Activated naive CD8-positive, alpha-beta T cell treated with anti-CD3 and anti-CD28 coated beads for 36 hours (primary cell): Measurements from ENCODE around the gene UBE2E2. TPM values are rescaled to one million over a fixed set of nuclear protein-coding genes. Genes with fewer than 3 reads are reported as not detected.
A peak's percentile ranks its signal among the peaks of the same experiment; 100 is the strongest.
"Not testable (repeated sequence)": the region's sequence is repeated elsewhere in the genome, so short reads cannot be mapped to it uniquely, and the experiment has no call there.

ENCODE experiments used
- DNase-seq: peaks from one replicate; pipeline ENCODE4 v3.0.0; 2021
- H3K27ac Mint-ChIP-seq: one replicate; pipeline ENCODE4 v1.8.0; 2022; ENCODE audit warnings: mild to moderate bottlenecking, moderate library complexity, mixed read lengths
- H3K27me3 Mint-ChIP-seq: one replicate; pipeline ENCODE4 v1.8.0; 2022; ENCODE audit warnings: mild to moderate bottlenecking, mixed read lengths
- H3K36me3 Mint-ChIP-seq: one replicate; pipeline ENCODE4 v1.8.0; 2021; ENCODE audit warnings: mild to moderate bottlenecking, mixed read lengths
- H3K4me1 Mint-ChIP-seq: one replicate; pipeline ENCODE4 v1.8.0; 2021; ENCODE audit warnings: mixed read lengths
- H3K4me3 Mint-ChIP-seq: one replicate; pipeline ENCODE4 v1.8.0; 2022; ENCODE audit warnings: mild to moderate bottlenecking, moderate library complexity, mixed read lengths
- H3K9me3 Mint-ChIP-seq: one replicate; pipeline ENCODE4 v1.8.0; 2022; ENCODE audit warnings: mixed read lengths
- total RNA-seq, 2 experiments: library from RNA; stranded (reverse); gene quantifications; one replicate each; pipeline ENCODE4 v1.2.3, GENCODE V29; 2021

The UBE2E2 gene
- total RNA-seq, 2 experiments from 2014 or later, result 13.2 to 18.1 TPM

DNA sequence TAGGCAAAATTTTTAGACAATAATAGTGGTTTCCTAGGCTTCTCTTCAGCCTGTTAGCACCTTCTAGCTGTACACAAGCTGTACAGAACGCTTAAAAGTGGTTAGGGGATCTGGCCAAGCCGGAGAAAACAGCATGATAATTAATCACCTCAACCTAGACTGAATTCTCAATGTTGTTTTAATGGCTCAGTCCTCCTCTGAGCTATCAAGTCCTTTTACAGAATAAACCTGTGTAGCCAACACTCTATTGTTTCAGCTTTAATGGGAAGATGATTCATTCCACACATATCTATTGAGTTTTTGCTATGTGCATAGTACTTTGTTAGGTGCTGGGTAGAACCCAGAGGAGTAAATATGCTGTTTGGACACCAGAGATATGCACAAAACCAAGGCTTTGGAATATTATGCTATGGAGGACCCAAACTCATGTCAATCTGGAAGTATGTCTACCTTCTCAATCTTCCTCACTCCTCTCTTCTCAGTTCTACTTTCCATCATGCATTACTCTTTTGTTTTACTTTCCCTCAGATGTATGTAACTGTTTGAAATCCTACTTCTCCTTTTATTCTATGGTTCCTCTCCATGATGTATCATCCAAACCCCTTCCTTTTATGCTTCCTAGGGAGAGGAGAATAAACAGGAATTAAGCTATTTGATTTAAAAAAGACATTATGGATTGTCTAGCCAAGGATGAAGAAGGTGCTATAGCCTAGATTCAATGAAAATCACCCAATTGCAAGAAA lies 27.6 kb upstream of the UBE2E2 start:
- H3K36me3 Mint-ChIP-seq, result peaks cover 3% of the 10 kb centered on the region
- H3K27ac Mint-ChIP-seq, result no peak overlapping the region

DNA sequence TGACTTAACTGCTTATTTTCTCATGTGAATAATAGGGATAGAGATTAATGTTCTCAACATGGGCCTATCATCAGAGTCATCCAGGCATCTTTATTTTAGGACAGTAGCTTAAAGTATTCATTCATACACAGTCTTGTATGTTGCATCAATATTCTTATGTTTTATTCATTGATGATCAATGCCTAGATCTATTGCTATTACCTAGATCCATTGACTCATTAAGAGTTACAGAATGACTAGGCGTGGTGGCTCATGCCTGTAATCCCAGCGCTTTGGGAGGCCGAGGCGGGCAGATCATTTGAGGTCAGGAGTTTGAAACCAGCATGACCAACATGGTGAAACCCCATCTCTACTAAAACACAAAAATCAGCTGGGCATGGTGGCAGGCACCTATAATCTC lies 26.3 kb upstream of the UBE2E2 start:
- not testable (repeated sequence) for H3K36me3 Mint-ChIP-seq, H3K27me3 Mint-ChIP-seq, H3K4me1 Mint-ChIP-seq, H3K27ac Mint-ChIP-seq, H3K9me3 Mint-ChIP-seq, H3K4me3 Mint-ChIP-seq, DNase-seq

More for the DNA sequence above, 27.6 kb upstream of the UBE2E2 start:
- no peak overlapping the region for H3K4me3 Mint-ChIP-seq
- peaks cover 4% of the 10 kb centered on the region for H3K27me3 Mint-ChIP-seq
- peaks cover 7% of the 10 kb centered on the region for H3K9me3 Mint-ChIP-seq
- H3K4me1 Mint-ChIP-seq, result no peaks in the 10 kb centered on the region
- DNase-seq, result no peak

DNA sequence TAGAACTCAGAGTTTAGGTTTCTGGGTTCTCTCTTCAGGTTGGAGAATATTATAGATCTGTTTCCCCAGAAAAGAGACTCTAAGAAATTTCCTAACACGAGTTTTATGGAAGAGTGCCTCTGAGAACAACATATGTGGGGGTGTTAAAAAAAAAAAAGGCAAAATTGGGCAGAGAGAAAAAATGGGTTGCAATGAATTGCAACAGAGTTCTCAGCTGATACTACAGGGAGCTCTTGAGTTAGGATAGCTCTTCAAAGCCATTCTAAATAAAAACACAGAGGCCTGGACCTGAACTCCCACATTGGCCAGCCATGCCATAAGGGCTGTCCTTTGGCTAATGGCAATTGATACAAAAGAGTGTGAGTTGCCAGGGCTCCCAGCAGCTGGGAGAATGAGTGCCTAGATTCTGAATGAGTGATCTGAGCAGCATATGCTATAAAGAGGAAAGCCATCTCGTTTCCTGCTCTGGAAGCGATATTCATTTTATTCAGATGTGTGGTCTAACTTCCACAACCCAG lies 20.1 kb upstream of the UBE2E2 start:
- H3K4me1 Mint-ChIP-seq, result no peaks in the 10 kb centered on the region

DNA sequence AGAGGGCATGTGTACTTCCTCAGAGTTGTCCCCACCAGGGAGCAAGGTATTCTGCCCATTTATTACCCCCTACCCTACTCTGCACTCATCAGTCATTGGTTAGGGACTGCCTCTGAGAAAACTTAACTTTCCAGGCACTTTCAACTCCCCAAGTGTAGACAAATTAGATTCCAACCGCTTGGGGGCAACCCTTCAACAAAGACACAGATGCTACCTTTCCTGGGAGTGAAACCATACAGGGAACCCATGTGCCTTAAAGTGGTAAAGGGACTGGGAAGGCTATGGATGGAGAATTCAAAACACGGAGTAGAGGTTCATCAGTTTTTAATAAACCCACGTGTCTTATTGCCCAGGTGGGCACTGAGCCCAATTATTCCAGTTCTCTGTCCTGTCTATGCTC lies 19.4 kb upstream of the UBE2E2 start:
- no peaks in the 10 kb centered on the region for H3K4me1 Mint-ChIP-seq
- H3K27ac Mint-ChIP-seq, result no peak overlapping the region
- no peaks in the 10 kb centered on the region for H3K9me3 Mint-ChIP-seq
- no peak overlapping the region for H3K4me3 Mint-ChIP-seq
- no peaks in the 10 kb centered on the region for H3K36me3 Mint-ChIP-seq
- H3K27me3 Mint-ChIP-seq, result peaks cover 4% of the 10 kb centered on the region
- DNase-seq, result no peak

More for the DNA sequence above, 20.1 kb upstream of the UBE2E2 start:
- no peak for DNase-seq
- no peak overlapping the region for H3K27ac Mint-ChIP-seq
- no peaks in the 10 kb centered on the region for H3K9me3 Mint-ChIP-seq
- peaks cover 4% of the 10 kb centered on the region for H3K27me3 Mint-ChIP-seq
- no peaks in the 10 kb centered on the region for H3K36me3 Mint-ChIP-seq
- no peak overlapping the region for H3K4me3 Mint-ChIP-seq

DNA sequence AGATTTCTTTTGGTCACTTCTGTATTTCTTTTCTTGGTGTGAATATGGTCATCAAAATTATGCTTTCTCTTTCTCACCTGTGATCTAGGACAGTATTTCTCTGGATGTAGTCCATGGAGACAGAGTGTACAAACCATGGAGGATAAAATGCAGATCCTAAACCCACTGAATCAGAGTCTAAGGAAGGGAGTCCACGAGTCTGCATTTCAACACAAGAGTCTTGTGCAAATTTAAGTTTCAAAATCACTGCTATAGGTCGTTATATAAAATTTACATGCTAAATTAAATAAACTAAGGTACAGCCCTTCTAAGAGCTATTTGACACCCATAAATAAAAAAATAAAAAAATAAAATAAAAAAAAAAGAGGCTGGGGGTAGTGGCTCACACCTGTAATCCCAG lies 17.3 kb upstream of the UBE2E2 start:
- Mint-ChIP-seq H3K4me3 (no peak overlapping the region), H3K36me3 (no peaks in the 10 kb centered on the region), H3K9me3 (no peaks in the 10 kb centered on the region), H3K27me3 (peaks cover 4% of the 10 kb centered on the region), H3K27ac (no peak overlapping the region), H3K4me1 (no peaks in the 10 kb centered on the region)
- no peak for DNase-seq

DNA sequence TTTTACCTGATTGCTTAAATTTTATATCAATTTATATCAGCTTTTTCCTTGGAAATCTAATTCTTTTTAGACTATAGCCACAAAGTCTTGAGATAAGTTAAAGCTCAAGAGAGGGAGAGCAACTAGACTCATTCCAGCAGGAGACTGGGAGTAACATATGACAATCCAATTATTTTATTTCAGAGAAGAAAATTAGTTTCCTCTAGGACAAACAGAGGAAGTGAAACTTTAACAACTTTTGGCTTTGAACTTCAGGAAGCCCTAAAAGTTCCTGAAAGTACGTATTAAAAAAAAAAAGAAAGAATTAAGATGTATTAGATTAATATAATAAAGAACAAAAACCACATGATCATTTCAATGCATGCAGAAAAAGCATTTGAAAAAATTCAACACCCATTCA lies 13.9 kb upstream of the UBE2E2 start:
- H3K27ac Mint-ChIP-seq, result no peak overlapping the region
- H3K9me3 Mint-ChIP-seq, result no peaks in the 10 kb centered on the region
- H3K4me3 Mint-ChIP-seq, result no peak overlapping the region
- DNase-seq, result no peak
- no peaks in the 10 kb centered on the region for H3K4me1 Mint-ChIP-seq
- no peaks in the 10 kb centered on the region for H3K36me3 Mint-ChIP-seq
- H3K27me3 Mint-ChIP-seq, result peaks cover 4% of the 10 kb centered on the region

DNA sequence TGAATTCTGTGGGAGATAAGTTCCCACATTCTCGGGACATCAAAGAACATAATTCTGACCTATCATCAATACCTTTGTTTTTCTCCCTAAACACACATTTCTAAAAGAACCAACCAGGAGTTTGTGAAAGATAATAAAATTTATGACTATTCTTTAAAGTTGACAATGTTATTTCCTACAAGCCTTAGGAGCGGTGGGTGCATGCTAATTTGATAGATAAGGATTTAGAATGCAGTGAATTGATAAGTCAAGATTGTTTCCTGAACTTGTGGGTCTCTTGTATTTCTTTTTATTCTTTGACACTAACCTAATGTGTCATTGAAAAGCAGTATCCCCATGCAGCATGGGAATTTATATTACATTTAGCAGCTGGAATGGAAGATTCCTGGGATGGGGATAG lies 10.3 kb upstream of the UBE2E2 start:
- DNase-seq, result no peak
- no peaks in the 10 kb centered on the region for H3K4me1 Mint-ChIP-seq
- H3K9me3 Mint-ChIP-seq, result no peaks in the 10 kb centered on the region
- H3K27me3 Mint-ChIP-seq, result no peaks in the 10 kb centered on the region
- no peaks in the 10 kb centered on the region for H3K36me3 Mint-ChIP-seq
- no peak overlapping the region for H3K27ac Mint-ChIP-seq
- no peak overlapping the region for H3K4me3 Mint-ChIP-seq

DNA sequence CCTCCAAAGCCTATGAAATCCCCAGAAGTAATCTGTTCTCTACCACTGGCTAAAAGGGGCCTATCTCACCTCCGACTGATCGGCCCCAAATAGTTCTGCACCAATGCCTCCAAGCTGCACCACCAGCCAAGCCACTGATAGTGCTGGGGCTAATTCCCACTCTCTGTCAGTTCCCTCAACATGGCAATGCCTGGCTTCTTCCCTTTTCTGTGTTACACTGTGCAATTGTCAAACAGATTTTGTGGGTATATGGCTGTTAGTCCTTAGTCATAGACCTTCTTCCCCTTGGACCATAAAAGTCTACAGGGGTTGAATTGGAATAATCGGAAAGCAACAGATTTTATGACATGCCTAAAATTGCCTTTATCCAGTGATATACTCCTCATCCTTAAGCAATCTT lies 9.3 kb upstream of the UBE2E2 start:
- Mint-ChIP-seq H3K4me3 (no peak overlapping the region), H3K9me3 (no peaks in the 10 kb centered on the region), H3K4me1 (no peaks in the 10 kb centered on the region), H3K27ac (no peak overlapping the region), H3K27me3 (no peaks in the 10 kb centered on the region), H3K36me3 (no peaks in the 10 kb centered on the region)
- no peak for DNase-seq

DNA sequence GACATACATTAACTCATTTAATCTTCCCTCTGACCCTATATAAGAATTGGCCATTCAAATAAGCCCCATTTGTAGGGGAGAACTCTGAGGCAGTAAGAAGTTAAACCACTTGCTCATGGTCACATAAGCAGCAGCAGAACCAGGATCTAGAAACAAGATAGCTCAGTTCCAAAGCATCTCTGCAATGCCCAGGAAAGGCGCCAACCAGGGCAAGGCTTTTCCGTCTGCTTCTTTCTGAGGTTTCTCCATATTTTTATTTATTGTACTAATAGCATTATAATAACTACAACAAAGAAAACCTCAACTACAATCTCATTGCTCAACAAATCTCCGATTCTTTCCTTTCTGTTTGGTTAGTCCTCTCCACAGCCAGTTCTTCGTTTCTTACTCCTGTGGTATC lies 4.3 kb upstream of the UBE2E2 start:
- Mint-ChIP-seq H3K36me3 (no peaks in the 10 kb centered on the region), H3K4me3 (no peak overlapping the region), H3K9me3 (no peaks in the 10 kb centered on the region), H3K27ac (no peak overlapping the region), H3K27me3 (peaks cover 4% of the 10 kb centered on the region), H3K4me1 (peaks cover 4% of the 10 kb centered on the region)
- no peak for DNase-seq

DNA sequence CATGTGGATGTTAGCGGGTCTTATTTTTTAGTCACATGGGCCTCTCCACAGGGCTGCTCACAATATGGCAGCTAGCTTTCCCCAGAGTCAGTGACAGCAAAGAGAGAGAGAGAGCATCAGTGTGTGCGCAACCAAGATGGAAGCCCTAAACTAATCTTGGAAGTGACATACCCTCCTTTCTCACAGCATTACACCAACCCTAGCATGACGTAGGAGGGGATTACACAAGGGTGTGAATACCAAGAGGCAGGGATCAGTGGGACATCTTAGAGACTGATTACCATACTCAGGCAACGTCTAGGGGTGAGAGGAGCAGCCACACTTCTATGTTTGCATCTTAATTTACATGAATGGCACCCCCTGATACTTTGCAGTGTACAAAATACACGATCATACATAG lies 3.5 kb upstream of the UBE2E2 start:
- Mint-ChIP-seq H3K27me3 (peaks cover 4% of the 10 kb centered on the region), H3K9me3 (no peaks in the 10 kb centered on the region), H3K36me3 (no peaks in the 10 kb centered on the region), H3K27ac (no peak overlapping the region), H3K4me1 (peaks cover 4% of the 10 kb centered on the region), H3K4me3 (no peak overlapping the region)
- no peak for DNase-seq

DNA sequence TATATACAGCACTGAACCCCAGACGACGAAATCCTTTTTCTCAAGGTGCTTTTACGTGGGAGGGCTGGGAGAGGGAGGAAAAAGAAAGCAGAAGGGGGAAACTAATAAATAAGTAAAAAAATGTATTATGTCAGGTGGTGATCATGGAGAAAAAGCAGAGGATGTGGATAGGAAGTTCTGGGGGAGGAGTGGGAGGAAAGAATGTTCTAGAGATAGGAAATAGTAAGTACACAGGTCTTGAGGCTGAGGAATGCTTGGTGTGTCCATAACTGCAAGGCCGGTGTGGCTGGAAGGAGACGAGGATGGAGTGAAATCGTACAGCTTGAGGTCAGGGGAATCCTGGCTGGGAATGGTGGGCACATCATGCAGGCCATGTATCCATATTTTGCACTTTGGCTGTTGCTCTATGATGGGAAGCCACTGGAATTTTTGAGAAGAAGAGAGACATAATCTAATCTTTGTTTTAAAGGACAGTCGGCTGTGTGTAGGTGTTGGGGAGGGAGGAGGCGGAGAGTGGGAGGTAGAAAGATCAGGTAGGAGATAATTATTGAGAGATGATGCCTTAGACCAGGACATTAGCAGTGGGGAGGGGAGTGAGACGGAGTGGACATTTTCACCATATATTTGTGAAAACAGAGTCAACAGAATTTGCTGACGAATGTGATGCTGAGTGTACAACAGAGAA lies 1.8 kb upstream of the UBE2E2 start:
- no peak overlapping the region for H3K27ac Mint-ChIP-seq
- no peak for DNase-seq
- H3K4me1 Mint-ChIP-seq, result peaks cover 14% of the 10 kb centered on the region
- peaks cover 4% of the 10 kb centered on the region for H3K27me3 Mint-ChIP-seq
- peak overlapping the region; percentile 12 for H3K4me3 Mint-ChIP-seq
- H3K36me3 Mint-ChIP-seq, result no peaks in the 10 kb centered on the region
- no peaks in the 10 kb centered on the region for H3K9me3 Mint-ChIP-seq

DNA sequence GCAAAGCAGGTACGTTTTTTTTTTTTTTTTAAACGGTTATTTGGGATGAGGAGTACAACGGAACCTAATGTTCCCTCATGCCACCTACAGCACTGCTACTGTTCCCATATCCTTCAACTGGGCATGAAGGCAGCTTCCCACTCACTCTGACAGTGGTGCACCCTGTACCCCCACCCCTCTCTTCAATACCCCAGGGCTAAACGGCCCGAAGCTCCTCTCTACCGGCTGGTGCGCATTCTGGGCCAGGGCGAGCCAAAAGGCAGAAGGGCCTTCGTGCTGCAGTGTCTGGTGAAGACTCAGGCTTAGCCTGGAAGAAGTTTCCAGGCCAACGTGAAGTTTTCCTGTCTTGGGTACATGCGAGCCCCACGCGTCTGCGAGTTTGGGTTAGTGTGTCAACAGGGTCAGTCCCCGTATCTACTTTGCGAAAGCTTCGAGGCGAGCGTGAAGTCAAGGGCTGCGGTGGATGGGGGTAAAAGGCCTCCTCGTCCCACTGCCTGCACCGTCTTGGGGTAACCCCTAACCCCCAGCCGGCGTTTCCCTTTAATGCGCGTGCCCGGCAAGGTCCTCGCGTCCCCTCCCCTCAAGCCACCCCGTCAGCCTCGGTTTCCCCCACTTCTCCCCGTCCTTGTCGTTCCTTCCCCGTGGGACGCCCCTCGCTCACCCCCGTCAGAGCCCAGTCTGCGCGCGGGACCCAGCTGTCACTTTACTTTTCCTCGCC lies 765 bp upstream of the UBE2E2 start:
- Mint-ChIP-seq H3K4me3 (peak overlapping the region; percentile 79), H3K27ac (peak overlapping the region; percentile 58), H3K27me3 (peaks cover 4% of the 10 kb centered on the region), H3K36me3 (no peaks in the 10 kb centered on the region), H3K9me3 (no peaks in the 10 kb centered on the region), H3K4me1 (peaks cover 21% of the 10 kb centered on the region)
- no peak for DNase-seq

DNA sequence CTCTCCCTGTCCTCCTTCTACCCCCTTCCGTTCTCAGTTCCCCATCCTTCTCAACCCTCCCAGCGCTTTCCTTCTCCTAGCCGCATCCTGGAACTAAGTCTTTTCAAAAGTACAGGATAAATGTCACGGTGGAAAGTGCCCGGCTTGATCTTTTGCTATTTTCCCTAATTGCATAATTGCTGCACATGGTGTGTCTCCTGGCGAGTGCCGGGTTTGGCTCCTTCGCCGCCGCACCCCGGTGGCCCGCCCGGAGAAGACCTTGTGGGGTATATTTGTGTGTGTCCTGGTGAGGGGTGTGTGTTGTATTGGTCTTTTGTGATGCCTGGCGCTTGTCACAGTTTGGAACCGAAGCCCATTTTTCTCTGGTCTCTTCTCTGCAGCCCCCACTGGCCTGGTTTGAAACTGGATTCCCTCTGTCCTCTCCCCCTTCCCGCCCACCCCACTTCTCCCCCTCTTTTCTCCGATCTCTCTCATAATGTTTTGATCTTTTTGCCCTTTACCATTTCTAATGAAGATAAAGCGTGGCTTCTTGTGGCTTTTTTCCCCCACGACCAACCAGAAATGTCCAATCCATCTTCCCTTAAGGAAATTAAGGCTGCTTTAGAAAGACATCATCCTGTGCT lies 692 bp downstream of the UBE2E2 start:
- H3K27ac Mint-ChIP-seq, result peak overlapping the region; percentile 78
- H3K27me3 Mint-ChIP-seq, result peaks cover 4% of the 10 kb centered on the region
- H3K36me3 Mint-ChIP-seq, result peaks cover 3% of the 10 kb centered on the region
- peak; percentile 36 for DNase-seq
- peaks cover 26% of the 10 kb centered on the region for H3K4me1 Mint-ChIP-seq
- peak overlapping the region; percentile 97 for H3K4me3 Mint-ChIP-seq
- no peaks in the 10 kb centered on the region for H3K9me3 Mint-ChIP-seq

DNA sequence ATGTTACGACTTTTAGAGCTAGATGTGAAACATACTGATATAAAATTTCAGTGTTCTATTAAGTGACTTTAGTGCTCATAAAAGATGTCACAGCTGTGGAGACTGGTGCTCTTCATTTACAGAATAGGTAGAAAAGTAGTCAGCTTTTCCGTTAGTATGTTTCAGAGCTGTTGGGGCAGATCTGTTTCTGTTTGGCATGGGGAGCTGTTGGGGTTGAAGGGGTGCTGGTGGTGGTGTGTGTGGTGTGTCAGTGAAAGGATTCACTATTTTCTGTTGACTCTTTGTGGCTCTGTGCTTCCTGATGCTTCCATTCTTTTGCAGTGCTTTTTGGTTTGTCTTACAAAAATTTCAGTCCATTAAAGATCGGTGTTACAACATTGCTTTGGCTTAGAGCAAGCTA lies 3.2 kb downstream of the UBE2E2 start:
- Mint-ChIP-seq H3K4me3 (no peak overlapping the region), H3K4me1 (peaks cover 40% of the 10 kb centered on the region), H3K27me3 (peaks cover 4% of the 10 kb centered on the region), H3K27ac (peak overlapping the region; percentile 12), H3K36me3 (peaks cover 16% of the 10 kb centered on the region), H3K9me3 (no peaks in the 10 kb centered on the region)
- DNase-seq, result peak; percentile 41

DNA sequence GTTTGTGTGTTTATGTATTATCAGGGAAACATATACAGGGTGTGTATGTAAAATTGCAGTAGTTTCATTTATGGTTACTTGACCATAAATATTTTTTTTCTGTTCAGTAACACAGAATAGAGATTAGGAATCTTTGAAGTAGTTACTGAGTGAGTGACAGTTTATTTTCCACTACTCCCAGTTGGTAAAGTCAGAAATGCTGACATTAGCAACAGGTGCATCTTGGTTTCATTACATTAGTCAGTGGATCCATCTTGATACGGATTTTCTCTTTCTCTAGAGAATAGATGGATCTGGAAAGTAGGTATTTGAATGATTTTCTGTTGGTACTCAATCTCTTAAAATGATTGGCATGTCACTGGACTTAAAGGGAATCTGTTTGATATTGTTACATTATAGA lies 6.0 kb downstream of the UBE2E2 start:
- no peaks in the 10 kb centered on the region for H3K9me3 Mint-ChIP-seq
- peaks cover 20% of the 10 kb centered on the region for H3K36me3 Mint-ChIP-seq
- no peak overlapping the region for H3K4me3 Mint-ChIP-seq
- H3K4me1 Mint-ChIP-seq, result peaks cover 37% of the 10 kb centered on the region
- DNase-seq, result no peak
- no peak overlapping the region for H3K27ac Mint-ChIP-seq
- H3K27me3 Mint-ChIP-seq, result no peaks in the 10 kb centered on the region
